HG03521 (cell line): ENCODE results near the gene TMCO2.

ENCODE experiments used
- ATAC-seq: cut with Tn5 transposase; IDR thresholded peaks from one replicate; pipeline ENCODE4 v1.9.1; 2021; ENCODE audit warnings: mild to moderate bottlenecking, moderate library complexity; ENCODE audit not compliant: unreplicated experiment

TMCO2 gene

DNA sequence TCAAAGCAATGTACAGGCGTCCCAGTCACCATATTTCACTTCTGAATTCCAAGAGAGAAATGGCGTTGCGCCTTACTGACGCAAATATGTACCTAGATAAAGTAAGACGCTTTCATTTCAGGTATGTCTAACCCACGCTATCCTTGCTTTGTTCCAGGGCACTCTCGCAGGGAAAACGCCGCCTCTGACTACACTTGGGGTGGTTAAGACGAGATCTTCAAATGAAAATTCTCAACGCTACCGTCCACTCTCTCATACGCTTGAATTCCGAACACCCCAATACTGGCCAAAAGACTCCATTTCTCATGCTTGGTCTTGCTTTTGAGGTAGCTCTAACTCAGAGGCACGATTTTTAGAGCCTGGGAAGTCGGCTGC, 9.6 kb downstream of the TMCO2 start:
- ATAC-seq = peak; percentile 3

GRCh38 chr1:40257688-40258444, 10.1 kb downstream of the TMCO2 start, which contains the start of gene ZMPSTE24:
Gene ZMPSTE24, plus strand, starts transcription at chr1:40258236. Its CDS starts 36 bp downstream, at chr1:40258272.
- ATAC-seq = peak; percentile 91

DNA sequence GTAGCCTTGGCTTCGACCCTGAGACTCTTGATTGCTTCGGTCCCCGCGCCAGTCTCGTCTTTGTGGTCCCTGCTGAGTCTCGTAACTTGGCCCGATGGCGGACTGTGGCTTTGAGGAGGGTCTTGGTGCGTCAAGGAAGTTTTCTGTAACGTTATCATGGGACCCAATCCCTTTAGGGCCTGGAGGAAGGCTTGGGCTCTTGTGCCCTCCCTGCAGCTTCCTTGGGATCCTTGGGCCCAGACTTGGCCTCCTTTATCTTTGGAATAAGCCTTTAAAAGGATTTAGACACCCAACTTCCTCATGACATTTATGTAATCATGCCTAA, 10.7 kb downstream of the TMCO2 start:
- no peak for ATAC-seq

DNA sequence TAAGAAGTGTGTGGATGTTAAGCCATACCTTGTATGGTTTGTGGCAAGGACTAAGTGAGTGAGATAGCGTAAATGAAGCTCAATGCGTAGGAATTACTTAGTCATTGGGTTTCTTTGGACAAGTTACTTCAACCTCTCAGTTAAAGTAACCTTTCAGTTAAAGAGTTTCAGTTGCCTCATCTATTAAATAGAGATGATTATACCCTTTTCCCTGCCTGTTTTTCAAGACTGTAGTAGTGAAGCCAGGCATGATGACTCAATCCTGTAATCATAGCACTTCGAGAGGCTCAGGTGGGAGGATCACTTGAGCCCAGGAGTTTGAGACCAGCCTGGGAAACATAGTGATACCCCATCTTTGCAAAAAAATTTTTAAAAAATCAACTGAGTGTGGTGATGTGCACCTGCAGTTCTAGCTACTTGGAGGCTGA, 16.6 kb downstream of the TMCO2 start:
- ATAC-seq = no peak

GRCh38 chr1:40265298-40265697, 17.6 kb downstream of the TMCO2 start:
- ATAC-seq = no peak

DNA sequence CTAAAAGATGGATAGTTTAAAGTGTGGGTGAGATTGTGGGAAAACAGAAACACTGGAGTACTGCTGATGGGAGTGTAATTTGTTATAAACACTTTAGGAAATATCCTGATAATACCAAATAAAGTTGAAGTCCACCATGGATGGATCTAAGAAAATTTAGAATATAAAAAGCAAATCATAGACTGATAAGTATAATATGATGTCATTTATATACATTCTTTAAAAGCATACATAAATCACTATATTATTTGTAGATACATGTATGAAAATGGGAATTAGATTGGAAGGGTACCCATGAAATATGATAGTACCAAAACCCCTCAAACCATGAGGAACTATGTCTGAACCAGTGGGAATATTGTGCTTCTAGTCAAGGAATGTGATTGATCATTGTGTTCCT, 18.2 kb downstream of the TMCO2 start:
- ATAC-seq = no peak

DNA sequence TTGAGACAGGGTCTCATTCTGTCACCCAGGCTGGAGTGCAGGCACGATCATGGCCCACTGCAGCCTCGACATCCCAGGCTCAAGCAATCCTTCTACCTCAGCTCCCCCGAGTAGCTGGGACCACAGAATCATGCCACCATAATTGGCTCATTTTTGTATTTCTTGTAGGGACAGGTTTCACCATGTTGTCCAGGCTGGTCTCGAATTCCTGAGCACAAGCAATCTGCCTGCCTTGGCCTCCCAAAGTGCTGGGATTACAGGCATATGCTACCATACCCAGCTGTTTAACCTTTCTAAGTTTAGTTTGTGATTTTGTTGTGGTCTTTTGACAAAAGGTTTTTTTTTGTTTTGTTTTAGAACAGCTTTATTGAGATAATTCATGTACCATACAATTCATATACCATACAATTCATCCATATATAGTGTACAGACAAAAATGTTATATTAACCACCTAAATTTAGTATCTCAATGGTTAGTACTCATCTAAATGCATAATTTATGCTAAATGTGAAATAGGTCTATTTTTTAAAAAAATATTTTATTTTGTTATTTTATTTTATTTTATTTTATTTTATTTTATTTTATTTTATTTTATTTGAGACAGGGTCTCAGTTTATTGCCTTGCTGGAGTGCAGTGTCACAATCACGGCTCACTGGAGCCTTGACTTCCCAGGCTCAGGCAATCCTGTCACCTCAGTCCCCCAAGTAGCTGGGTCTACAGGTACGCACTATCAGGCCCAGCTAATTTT, 19.2 kb downstream of the TMCO2 start:
- ATAC-seq = no peak

GRCh38 chr1:40267767-40268187, 20.0 kb downstream of the TMCO2 start:
- ATAC-seq = no peak

- no peak for ATAC-seq
Observed at GRCh38 chr1:40268211-40268610, 20.5 kb downstream of the TMCO2 start.

DNA sequence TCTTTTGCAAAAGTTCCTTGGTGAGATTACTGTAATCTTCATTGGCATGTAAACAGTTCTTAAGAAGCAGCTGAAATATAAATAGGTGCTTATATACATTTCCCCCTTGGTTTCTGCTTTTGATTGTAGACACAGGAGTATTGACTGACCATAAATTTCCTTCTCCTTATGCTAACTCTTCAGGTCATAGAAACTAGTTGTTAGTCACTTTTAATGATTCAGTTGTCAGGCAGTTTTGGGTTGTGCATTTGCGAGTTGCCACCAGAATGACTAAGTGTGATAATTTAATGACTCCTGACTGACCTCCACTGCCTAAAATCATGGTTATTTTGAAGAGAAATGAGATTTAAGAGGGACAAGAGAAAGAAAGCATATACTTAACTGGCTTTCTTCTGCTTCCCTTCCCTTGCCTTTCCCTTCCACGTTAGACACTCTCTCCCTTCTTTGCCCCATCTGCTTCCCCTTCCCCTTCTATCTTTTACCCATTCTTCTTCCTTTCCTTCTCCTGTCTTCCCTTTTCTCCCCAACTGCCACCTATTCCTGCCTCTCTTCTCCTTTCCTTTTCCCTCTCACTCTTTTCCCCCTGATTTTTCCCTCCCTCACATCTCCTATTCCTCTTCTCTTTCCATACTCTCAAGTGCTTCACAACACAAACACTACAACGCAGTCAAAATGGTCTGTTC, 22.6 kb downstream of the TMCO2 start:
- no peak for ATAC-seq

DNA sequence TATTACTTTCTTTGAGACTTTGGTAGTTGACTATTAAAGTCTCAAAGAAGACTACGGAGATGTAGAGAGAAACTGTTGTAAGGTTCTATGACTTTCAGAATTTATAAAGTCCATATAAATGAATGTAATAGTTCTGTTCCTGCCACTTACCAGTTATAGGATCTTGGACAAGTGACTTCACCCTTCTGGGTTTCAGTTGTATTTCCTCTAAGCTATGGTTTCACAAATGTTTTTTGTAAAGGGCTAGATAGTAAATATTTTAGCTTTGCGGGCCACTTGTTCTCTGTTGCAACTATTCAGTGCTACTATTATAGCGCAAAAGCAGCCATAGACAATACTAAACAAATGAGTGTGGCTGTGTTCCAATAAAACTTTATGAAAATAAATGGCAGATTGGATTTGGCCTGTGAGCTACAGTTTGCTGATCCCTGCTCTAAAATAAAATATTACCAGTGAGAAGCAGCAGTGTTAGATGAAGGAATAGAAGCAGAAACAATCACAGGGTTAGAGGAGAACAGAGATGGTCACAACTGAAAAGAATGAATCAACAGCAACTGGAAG, 25.0 kb downstream of the TMCO2 start:
- no peak for ATAC-seq

DNA sequence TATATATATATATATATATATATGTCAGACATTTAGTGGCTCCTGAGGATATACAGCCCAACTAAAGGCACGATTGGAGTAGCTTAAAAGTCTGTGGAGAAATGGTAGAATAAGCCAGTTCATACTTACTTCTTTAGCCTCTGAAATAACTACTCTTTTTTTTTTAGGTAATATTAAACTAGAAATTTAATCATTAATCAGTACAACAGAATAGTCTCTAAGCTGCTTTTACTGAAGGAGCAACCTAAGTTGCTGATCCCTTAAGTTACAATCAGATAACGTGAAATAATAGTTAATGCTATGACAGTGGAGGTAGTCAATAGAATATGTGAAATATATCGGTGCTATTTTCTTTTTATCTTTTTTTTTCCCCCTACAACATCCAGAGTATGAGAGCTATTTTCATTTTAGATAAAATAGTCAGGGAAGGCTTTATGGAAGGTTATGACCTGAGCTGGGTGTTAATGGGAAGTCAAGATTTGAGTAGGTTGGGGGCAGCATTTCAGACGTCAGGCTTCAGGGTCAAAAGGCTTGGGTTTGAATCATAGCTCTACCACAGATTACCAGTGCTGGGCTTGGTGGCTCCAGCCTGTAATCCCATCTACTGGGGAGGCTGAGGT, 25.9 kb downstream of the TMCO2 start:
- no peak for ATAC-seq

DNA sequence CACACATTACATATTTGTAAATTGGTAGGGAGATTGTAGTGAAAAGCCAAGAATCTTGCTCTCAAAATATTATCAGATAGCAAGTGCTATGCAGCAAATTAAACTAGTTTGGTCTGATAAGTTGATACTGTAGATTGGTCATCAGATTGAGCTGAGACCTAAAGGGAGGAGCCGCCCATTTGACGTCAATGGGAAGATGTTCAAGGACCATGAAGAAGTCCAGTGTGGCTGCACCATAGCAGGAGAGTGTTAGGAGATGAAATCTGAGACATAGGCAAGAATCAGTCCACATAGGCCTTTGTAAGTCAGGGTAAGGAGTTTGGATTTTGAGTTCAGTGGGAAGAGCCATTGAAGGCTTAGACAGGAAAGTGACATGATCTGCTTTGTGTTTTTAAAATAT, 26.6 kb downstream of the TMCO2 start:
- ATAC-seq = no peak

- ATAC-seq = no peak
Observed at GRCh38 chr1:40276122-40276521, 28.4 kb downstream of the TMCO2 start.

DNA sequence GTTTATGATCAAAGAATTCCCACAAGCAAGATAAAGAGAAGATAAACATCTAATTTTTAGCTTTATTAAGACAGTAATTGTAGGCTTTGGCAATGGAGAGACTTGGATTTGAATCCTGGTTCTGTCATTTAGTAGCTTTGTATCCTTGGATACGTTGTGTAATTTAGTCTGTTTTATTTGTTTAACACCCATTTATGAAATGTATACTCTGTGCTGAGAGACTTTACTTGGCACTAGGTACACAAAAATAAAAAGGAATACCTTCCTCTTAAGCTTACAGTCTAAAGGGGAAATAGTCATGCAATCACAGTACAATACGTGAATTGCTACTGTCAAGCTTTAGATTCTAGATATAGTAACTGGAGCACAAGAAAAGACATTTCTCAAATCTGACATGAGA, 34.1 kb downstream of the TMCO2 start:
- no peak for ATAC-seq

DNA sequence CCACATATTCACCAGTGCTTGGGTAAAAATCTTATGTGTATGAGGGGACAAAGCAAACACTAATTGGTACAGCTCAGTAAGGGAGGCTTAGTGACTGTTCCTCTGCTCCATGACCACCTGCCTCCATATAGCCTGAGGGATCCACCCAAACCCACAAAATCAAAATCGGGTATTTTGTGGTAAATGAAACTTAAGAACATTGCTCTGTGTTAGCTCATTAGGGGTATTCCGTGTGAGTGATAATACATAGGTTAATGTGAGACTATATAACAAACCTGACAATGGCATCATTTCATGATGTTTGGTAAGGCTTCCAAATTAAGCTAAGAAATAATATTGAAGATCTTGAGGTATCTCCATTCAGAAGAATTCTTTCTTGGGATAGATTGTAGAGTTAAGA, 43.6 kb downstream of the TMCO2 start:
- ATAC-seq = no peak

- ATAC-seq = no peak
Observed at GRCh38 chr1:40299366-40300248, 51.9 kb downstream of the TMCO2 start.

GRCh38 chr1:40300249-40300567, 52.5 kb downstream of the TMCO2 start:
- no peak for ATAC-seq

GRCh38 chr1:40300651-40301050, 52.9 kb downstream of the TMCO2 start:
- ATAC-seq = no peak

GRCh38 chr1:40301066-40301465, 53.3 kb downstream of the TMCO2 start:
- ATAC-seq = no peak
